GM19043 (cell line): ENCODE results near the gene ELK1.
"Not testable (repeated sequence)": the region's sequence is repeated elsewhere in the genome, so short reads cannot be mapped to it uniquely, and the experiment has no call there.

Experiments used
- ATAC-seq: cut with Tn5 transposase; IDR thresholded peaks from one replicate; pipeline ENCODE4 v1.9.1; 2021; ENCODE audit warnings: low read depth; ENCODE audit not compliant: unreplicated experiment

Gene ELK1

GRCh38 chrX:47613082-47613481 lies 37.3 kb downstream of the ELK1 start:
- no peak for ATAC-seq

GRCh38 chrX:47612418-47612817 lies 37.9 kb downstream of the ELK1 start:
- ATAC-seq: no peak

- ATAC-seq: no peak
Measured at GRCh38 chrX:47611926-47612325, 38.4 kb downstream of the ELK1 start.

DNA sequence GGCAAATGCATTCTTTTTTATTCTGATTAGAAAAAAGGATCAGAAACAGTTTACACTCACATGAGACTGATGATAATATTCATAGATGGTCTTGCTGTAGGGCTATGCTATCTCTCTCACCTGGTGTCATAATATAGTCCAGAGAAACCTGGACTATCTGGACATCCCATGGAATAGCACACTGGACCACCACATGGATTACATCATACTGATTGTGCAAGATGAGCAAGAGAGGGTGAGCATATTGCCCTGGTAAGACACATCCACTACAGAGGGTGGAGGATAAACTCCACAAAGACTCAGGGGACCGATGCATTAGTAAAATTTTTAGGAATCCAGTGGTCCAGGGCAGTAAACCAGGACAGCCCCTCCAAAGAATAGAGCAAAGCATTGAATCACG lies 38.9 kb downstream of the ELK1 start:
- ATAC-seq: no peak

DNA sequence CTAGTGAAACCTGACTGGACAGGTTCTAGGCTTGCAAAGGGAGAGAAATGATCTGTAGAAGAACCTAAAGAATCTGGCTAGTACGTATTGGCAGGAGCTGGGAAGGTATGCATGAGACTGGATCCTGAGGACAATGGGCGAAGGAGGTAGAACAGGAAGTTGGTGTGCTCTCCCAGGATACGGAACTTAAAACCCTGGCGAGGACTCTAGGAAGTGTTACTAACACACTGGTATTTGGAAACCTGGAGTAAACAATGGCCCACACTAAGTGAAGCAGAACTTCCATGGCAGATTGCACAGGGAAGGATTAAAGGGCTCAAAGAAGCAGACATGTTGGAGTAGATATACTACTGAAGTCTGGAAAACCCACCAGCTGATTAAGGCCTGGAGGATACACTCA lies 39.9 kb downstream of the ELK1 start:
- no peak for ATAC-seq

DNA sequence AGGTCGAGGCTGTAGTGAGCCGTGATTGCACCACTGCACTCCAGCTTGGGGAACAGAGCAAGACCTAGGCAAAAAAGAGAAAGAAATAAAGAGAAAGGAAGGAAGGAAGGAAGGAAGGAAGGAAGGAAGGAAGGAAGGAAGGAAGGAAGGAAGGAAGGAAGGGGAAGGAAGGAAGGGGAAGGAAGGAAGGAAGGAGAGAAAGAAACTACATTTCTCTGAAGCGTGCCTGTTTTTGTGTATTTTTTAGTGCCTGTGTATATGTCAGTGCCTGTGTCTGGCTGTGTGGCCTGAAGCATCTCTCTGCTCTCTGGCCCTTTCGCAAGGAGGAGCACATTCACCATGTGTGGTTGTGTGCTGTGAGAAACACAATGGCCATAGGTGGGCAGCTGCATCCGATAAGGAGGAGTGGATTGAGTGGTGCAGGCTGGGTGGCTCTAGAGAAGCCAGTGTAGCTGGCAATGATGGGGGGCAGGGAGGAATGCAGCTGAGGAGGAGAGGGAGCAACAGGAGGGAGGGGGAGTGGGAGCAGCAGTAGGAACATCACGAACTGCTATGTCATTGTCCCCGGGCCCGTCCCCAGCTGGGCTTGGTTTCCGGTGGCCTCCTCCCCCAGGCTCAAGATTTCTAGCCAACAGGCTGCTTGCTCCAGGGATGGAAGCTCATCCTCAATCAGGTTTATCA lies 42.1 kb downstream of the ELK1 start:
- no peak for ATAC-seq

DNA sequence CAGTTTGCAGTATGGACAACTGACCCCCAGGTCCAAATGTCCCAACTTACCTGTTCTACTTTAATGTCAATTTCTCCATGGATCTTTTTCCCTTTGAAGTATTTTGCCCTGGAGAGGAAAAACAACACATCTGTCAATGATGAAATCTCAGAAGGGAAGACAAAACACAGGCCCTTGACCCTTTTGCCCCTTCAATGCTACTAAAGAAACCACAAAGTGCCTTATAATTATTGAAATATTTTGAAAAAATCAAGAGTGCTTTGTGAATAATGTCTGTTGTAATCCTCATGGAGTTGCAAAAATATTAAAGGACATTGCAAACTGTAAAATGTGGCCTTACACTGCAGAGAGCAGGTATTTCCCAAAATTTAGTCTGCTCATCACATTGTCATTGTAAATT lies 43.3 kb downstream of the ELK1 start:
- no peak for ATAC-seq

- ATAC-seq: no peak
Measured at GRCh38 chrX:47605024-47605423, 45.3 kb downstream of the ELK1 start.

GRCh38 chrX:47603125-47603524 lies 47.2 kb downstream of the ELK1 start:
- not testable (repeated sequence) for ATAC-seq

DNA sequence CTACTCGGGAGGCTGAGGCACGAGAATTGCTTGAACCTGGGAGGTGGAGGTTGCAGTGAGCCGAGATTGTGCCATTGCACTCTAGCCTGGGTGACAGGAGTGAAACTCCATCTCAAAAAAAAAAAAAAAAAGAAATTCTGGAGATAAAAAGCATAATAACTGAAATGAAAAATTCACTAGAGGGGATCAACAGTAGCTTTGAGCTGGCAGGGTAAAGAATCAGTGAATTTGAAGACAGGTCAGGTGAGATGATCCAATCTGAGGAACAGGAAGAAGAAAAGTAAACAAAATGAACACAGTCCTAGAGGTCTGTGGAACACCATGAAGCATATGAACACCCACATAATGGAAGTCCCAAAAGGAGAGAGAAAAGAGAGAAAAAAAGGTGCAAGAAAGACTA lies 53.1 kb downstream of the ELK1 start:
- no peak for ATAC-seq

GRCh38 chrX:47596256-47596655 lies 54.1 kb downstream of the ELK1 start:
- no peak for ATAC-seq

DNA sequence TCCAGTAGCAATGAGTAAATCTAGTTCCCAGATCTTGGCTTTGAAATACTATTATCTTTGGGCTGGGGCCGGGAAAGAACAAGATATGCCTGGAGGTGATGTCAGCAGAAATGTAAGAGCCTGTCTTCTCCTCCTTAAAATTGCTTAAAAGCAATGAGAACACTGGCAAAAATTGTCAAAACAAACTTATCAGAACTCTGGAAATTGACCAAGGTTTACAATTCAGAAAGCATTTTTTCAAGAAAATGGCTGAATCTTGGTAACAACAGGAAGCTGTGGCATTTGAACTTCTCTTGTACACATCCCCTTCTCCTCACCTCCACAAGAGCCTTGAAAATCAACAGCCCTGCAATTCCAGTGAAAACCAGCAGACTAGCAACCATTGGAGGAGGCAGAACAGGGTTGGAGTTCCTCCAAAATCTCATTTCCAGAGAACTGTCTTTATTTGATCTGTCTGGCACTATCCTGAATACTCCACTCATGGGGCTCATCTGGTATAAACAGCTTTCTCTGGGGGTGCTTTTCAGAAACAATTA lies 54.6 kb downstream of the ELK1 start:
- no peak for ATAC-seq

DNA sequence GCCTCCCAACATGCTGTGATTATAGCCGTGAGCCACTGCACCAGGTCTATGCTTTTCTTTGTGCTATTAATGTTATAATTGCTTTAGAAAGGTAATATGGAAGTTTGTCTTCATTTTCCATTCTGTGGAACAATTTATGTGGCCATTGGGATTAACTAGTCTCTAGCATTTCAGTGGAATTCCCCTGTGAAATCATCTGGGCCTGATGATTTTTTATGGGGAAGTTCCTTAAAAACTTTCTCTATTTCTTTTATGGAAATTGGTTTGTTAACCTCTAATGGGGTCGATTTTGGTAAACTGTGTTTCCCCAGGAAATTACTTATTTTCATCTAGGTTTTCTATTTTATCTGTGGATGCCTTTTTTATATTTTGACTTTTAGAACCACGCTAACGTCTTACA lies 56.8 kb downstream of the ELK1 start:
- no peak for ATAC-seq

DNA sequence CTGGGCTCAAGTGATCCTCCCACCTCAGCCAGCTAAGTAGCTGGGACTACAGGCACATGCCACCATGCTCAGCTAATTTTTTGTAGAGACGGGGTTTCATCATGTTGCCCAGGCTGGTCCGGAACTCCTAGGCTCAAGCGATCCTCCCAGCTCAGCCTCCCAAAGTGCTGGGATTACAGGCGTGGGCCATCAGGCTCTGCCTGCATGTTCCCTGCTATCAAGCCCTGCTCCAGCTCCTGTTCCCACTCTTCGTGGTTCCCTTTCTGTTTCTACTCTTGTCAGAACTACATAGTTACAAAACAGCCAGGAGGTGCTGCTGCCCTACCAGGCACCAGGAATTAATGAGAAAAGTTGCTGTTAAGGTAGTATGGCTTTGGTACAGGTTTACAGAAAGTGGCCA lies 59.4 kb downstream of the ELK1 start:
- no peak for ATAC-seq

DNA sequence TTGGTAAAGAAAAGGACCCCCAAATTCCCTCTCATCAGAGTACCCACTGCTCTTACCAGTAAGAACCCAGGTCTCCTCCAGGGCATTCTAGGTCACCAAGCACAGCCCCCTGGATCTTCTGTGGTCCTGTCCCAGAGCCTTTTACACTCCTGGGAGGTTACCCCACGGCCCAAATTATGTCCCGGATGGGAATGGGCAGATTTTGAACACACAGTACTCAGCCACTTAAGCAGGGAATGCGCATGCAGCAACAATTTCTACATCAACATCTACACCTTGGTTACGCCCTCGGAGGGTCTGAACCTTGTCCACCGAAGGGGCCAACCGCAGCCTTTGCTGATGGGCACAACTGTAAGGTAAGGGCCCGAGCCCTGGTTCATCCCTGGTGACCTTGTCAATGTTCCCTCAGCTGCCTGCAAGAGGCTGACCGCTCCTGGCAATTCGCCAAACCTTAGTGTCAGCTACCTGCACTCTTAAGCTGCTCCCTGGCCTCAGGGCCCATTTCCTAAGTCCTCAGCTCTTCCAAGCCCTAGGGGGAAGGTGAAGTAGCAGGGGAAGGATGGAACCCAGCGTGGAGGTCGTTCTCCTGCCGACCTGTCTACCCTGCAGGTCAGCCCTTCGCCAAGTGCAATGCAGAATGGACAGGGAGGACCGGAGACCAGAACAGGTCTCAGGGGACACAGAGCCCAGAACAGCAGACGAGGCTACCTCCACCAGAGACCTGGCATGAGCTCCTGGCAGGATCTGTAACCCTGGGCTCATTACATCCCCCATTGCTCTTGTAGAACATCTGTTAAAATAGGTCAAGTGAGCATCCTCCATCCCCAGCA lies 62.2 kb downstream of the ELK1 start:
- no peak for ATAC-seq

- no peak for ATAC-seq
Measured at GRCh38 chrX:47587091-47587891, 63.1 kb downstream of the ELK1 start.

DNA sequence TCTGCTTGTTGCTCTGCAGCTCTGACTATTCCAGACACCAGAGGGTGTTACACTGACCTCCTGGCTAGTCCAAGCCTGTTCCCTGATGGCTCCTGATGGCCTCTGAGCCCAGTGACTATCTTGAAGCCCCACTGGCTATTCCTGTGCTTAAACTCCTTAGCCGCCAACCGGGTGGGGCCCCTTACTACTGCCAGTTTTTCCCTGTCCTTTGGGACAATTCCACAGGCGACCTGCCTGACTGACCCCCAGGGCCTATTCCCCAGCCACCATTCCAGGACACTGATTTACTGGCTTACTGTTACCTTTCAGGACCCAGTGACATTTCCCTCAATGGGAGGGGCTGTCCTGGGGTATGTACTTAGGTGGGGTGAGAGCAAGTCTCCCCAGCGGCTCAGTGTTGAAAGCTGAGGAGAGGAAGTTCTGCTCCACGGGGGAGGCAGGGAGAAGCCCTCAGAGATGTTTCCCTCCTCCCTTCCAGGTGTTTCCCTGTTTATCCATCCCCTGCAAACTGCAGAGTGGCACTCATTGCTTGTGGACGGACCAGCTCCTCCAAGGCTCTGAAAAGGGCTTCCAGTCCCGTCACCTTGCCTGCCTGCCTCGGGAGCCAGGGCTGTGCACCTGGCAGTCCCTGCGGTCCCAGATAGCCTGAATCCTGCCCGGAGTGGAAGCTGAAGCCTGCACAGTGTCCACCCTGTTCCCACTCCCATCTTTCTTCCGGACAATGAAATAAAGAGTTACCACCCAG lies 64.1 kb downstream of the ELK1 start:
- no peak for ATAC-seq
